Measurements from ENCODE around the gene NAT16. TPM values are rescaled to one million over a fixed set of nuclear protein-coding genes. Genes with fewer than 3 reads are reported as not detected.

The NAT16 gene
- polyA plus RNA-seq (2011; rRNA removed) (0.02 and 0.05 TPM in 2 replicates), polyA minus RNA-seq (2011; rRNA and poly(A)+ RNA removed) (not detected in 2 replicates)

- no peak within 1 kb of the TSS for H3K27ac ChIP-seq (ENCODE audit: low read depth, low read length)
- POLR2A ChIA-PET, result interaction anchor here (0.6 kb wide), 1 partner anchor 302 kb away, joined by 3 read pairs; no protein-coding TSS in a partner anchor
Observed at GRCh38 chr7:101180130-101180755, at the start of gene NAT16. Gene NAT16 (minus strand): TSS chr7:101180293. CDS start chr7:101174807, 5,486 bp downstream.

GRCh38 chr7:101226721-101227120, 46.6 kb upstream of the NAT16 start:
- no peak for DNase-seq (ENCODE audit: low read depth, low spot score)
- ChIA-PET CTCF (interaction anchor here (1.0 to 1.9 kb wide), 3 partner anchors 9 to 34 kb away, joined by 4 read pairs; partner anchors contain the start of genes PLOD3 and ZNHIT1), POLR2A (no interaction called here)
- H3K4me3 ChIP-seq (ENCODE audit: low read depth, low read length), result no peak overlapping the region
- TF ChIP-seq CTCF (IDR thresholded peaks at IDR 0.05; ENCODE audit: low read depth, low read length), result no peak
- no peak overlapping the region for H3K27ac ChIP-seq (ENCODE audit: low read depth, low read length)
- no peaks in the 10 kb centered on the region for H3K27me3 ChIP-seq (ENCODE audit: control insufficient read depth, insufficient read depth, low read length)
- H3K9me3 ChIP-seq (ENCODE audit: control insufficient read depth, insufficient read depth, low read length), result no peaks in the 10 kb centered on the region

More at GRCh38 chr7:101180130-101180755, at the start of gene NAT16:
- peaks cover 59% of the 10 kb centered on the region for H3K27me3 ChIP-seq (ENCODE audit: control insufficient read depth, insufficient read depth, low read length)
- no peak for DNase-seq (ENCODE audit: low read depth, low spot score)
- H3K4me3 ChIP-seq (ENCODE audit: low read depth, low read length), result 0 out of 2 replicates have a peak within 1 kb of the TSS, but pooled peaks have one; percentile 17
- no peak for TF ChIP-seq CTCF (IDR thresholded peaks at IDR 0.05; ENCODE audit: low read depth, low read length)
- no peaks in the 10 kb centered on the region; the same call in 1 of the 2 replicates for H3K9me3 ChIP-seq (ENCODE audit: control insufficient read depth, insufficient read depth, low read length)
- CTCF ChIA-PET, result no interaction called here

- ChIA-PET CTCF (interaction anchor here (0.7 kb wide), 1 partner anchor 24 kb away, joined by 3 read pairs; no protein-coding TSS in a partner anchor), POLR2A (interaction anchor here (0.6 kb wide), 1 partner anchor 9 kb away, joined by 3 read pairs; no protein-coding TSS in a partner anchor)
- Histone ChIP-seq H3K27me3 (ENCODE audit: control insufficient read depth, insufficient read depth, low read length) (no peaks in the 10 kb centered on the region), H3K27ac (ENCODE audit: low read depth, low read length) (no peak overlapping the region), H3K9me3 (ENCODE audit: control insufficient read depth, insufficient read depth, low read length) (no peaks in the 10 kb centered on the region; the same call in 1 of the 2 replicates), H3K4me3 (ENCODE audit: low read depth, low read length) (no peak overlapping the region)
- no peak for TF ChIP-seq CTCF (IDR thresholded peaks at IDR 0.05; ENCODE audit: low read depth, low read length)
- no peak for DNase-seq (ENCODE audit: low read depth, low spot score)
Observed at GRCh38 chr7:101225650-101226049, 45.6 kb upstream of the NAT16 start.

- TF ChIP-seq CTCF (IDR thresholded peaks at IDR 0.05; ENCODE audit: low read depth, low read length), result no peak
- POLR2A ChIA-PET, result interaction anchor here (0.7 kb wide), 1 partner anchor 20 kb away, joined by 3 read pairs; no protein-coding TSS in a partner anchor
- CTCF ChIA-PET, result no interaction called here
Observed at GRCh38 chr7:101223528-101223927, 43.4 kb upstream of the NAT16 start.

GRCh38 chr7:101222275-101222830, 42.3 kb upstream of the NAT16 start:
- no peak for TF ChIP-seq CTCF (IDR thresholded peaks at IDR 0.05; ENCODE audit: low read depth, low read length)
- CTCF ChIA-PET, result interaction anchor here (0.6 to 1.4 kb wide), 2 partner anchors 28 to 30 kb away, joined by 6 to 7 read pairs; no protein-coding TSS in a partner anchor
- Histone ChIP-seq H3K9me3 (ENCODE audit: control insufficient read depth, insufficient read depth, low read length) (no peaks in the 10 kb centered on the region; the same call in 1 of the 2 replicates), H3K27ac (ENCODE audit: low read depth, low read length) (no peak overlapping the region), H3K4me3 (ENCODE audit: low read depth, low read length) (no peak overlapping the region), H3K27me3 (ENCODE audit: control insufficient read depth, insufficient read depth, low read length) (no peaks in the 10 kb centered on the region)
- DNase-seq (ENCODE audit: low read depth, low spot score), result no peak
- POLR2A ChIA-PET, result no interaction called here

More at GRCh38 chr7:101223528-101223927, 43.4 kb upstream of the NAT16 start:
- H3K27me3 ChIP-seq (ENCODE audit: control insufficient read depth, insufficient read depth, low read length), result no peaks in the 10 kb centered on the region
- no peak for DNase-seq (ENCODE audit: low read depth, low spot score)
- no peak overlapping the region for H3K27ac ChIP-seq (ENCODE audit: low read depth, low read length)
- H3K9me3 ChIP-seq (ENCODE audit: control insufficient read depth, insufficient read depth, low read length), result no peaks in the 10 kb centered on the region; the same call in 1 of the 2 replicates
- no peak overlapping the region for H3K4me3 ChIP-seq (ENCODE audit: low read depth, low read length)

All from AG04450 (cell line).